Neural progenitor cell (in vitro differentiated cells): ENCODE measurements around the gene PLCG2. TPM values are rescaled to one million over a fixed set of nuclear protein-coding genes. Genes with fewer than 3 reads are reported as not detected.
A peak's percentile ranks its signal among the peaks of the same experiment; 100 is the strongest.
"Not testable (repeated sequence)": the region's sequence is repeated elsewhere in the genome, so short reads cannot be mapped to it uniquely, and the experiment has no call there.

Experiments
- DNase-seq: peaks from one replicate; pipeline ENCODE4 v3.0.0-alpha.2; 2016; ENCODE audit warnings: low spot score
- H2AFZ ChIP-seq: fragments of 200-600 bp; sonication (generic); replicated peaks from 2 replicates; pipeline ENCODE4 v1.6.1; 2016; ENCODE audit warnings: antibody characterized with exemption
- H3F3A ChIP-seq: fragments of 200-600 bp; sonication (generic); 2 replicates; pipeline ENCODE4 v1.6.1; 2016; ENCODE audit warnings: antibody characterized with exemption, low read depth
- H3K27ac ChIP-seq: fragments of 200-600 bp; sonication (generic); 2 replicates; pipeline ENCODE4 v1.5.1; 2016; ENCODE audit warnings: mild to moderate bottlenecking
- H3K27me3 ChIP-seq: fragments of 200-600 bp; sonication (generic); 2 replicates; pipeline ENCODE4 v1.6.1; 2016; ENCODE audit warnings: mild to moderate bottlenecking, moderate library complexity
- H3K36me3 ChIP-seq: fragments of 200-600 bp; sonication (generic); 2 replicates; pipeline ENCODE4 v1.5.1; 2016
- H3K4me1 ChIP-seq: fragments of 200-600 bp; sonication (generic); 2 replicates; pipeline ENCODE4 v1.6.1; 2016; ENCODE audit warnings: mixed run types
- H3K4me2 ChIP-seq: fragments of 200-600 bp; sonication (generic); 2 replicates; pipeline ENCODE4 v1.6.1; 2016
- H3K4me3 ChIP-seq: fragments of 200-600 bp; sonication (generic); 2 replicates; pipeline ENCODE4 v1.5.1; 2016
- H3K79me2 ChIP-seq: fragments of 200-600 bp; sonication (generic); 2 replicates; pipeline ENCODE4 v1.6.1; 2016; ENCODE audit warnings: low read depth
- H3K9ac ChIP-seq: fragments of 200-600 bp; sonication (generic); 2 replicates; pipeline ENCODE4 v1.6.1; 2016
- H3K9me3 ChIP-seq: fragments of 200-600 bp; sonication (generic); 2 replicates; pipeline ENCODE4 v1.5.1; 2016; ENCODE audit warnings: low read depth
- H4K20me1 ChIP-seq: fragments of 200-600 bp; sonication (generic); 2 replicates; pipeline ENCODE4 v1.6.1; 2016; ENCODE audit warnings: low read depth
- H3K27ac Mint-ChIP-seq: 3 replicates; pipeline ENCODE4 v1.8.0; 2021; ENCODE audit warnings: mixed read lengths
- H3K27me3 Mint-ChIP-seq: 2 replicates; pipeline ENCODE4 v1.8.0; 2022; ENCODE audit warnings: low read depth, mild to moderate bottlenecking, inconsistent platforms, moderate library complexity, mixed read lengths; ENCODE audit not compliant: insufficient read depth
- H3K36me3 Mint-ChIP-seq: 3 replicates; pipeline ENCODE4 v1.8.0; 2021; ENCODE audit warnings: mixed read lengths
- H3K4me1 Mint-ChIP-seq: 3 replicates; pipeline ENCODE4 v1.8.0; 2021; ENCODE audit warnings: mixed read lengths
- H3K4me3 Mint-ChIP-seq: 3 replicates; pipeline ENCODE4 v1.8.0; 2021; ENCODE audit warnings: mild to moderate bottlenecking, moderate library complexity, mixed read lengths
- H3K9me3 Mint-ChIP-seq: 3 replicates; pipeline ENCODE4 v1.8.0; 2020; ENCODE audit warnings: mixed read lengths
- CTCF ChIP-seq: fragments of 200-600 bp; sonication (generic); IDR thresholded peaks from 2 replicates; pipeline ENCODE4 v1.5.1; 2017; ENCODE audit warnings: antibody characterized with exemption, mild to moderate bottlenecking
- EZH2 ChIP-seq: fragments of 200-600 bp; sonication (generic); IDR thresholded peaks from 2 replicates; pipeline ENCODE4 v1.6.1; 2017; ENCODE audit warnings: antibody characterized with exemption, mild to moderate bottlenecking, moderate library complexity
- EZH2phosphoT487 ChIP-seq: fragments of 200-600 bp; sonication (generic); IDR thresholded peaks from 2 replicates; pipeline ENCODE4 v1.6.1; 2017; ENCODE audit warnings: antibody characterized with exemption
- total RNA-seq: library from RNA; depleted of rRNA; stranded (reverse); fragments of >200 nt; gene quantifications from 2 replicates; pipeline ENCODE4 v1.2.3, GENCODE V29; 2015; ENCODE audit warnings: low replicate concordance

PLCG2 gene
- total RNA-seq, 1 donor from 2014 or later = 5.0 TPM

GRCh38 chr16:81739503-81739902 is 39.6 kb upstream of the PLCG2 start:
- Histone ChIP-seq H3K9me3 (no peaks in the 10 kb centered on the region), H3K9ac (no peak overlapping the region), H3K27me3 (peaks cover 8% of the 10 kb centered on the region), H3K4me2 (no peak overlapping the region), H4K20me1 (no peaks in the 10 kb centered on the region), H3K4me1 (peaks cover 4% of the 10 kb centered on the region), H3K36me3 (no peaks in the 10 kb centered on the region), H3F3A (no peaks in the 10 kb centered on the region), H3K79me2 (no peaks in the 10 kb centered on the region), H2AFZ (no peak overlapping the region), H3K4me3 (no peak overlapping the region), H3K27ac (no peak overlapping the region)
- Mint-ChIP-seq H3K27me3 (peaks cover 7% of the 10 kb centered on the region), H3K9me3 (no peaks in the 10 kb centered on the region), H3K4me3 (no peak overlapping the region), H3K4me1 (peaks cover 10% of the 10 kb centered on the region), H3K27ac (no peak overlapping the region), H3K36me3 (no peaks in the 10 kb centered on the region)
- no peak for TF ChIP-seq CTCF
- TF ChIP-seq EZH2phosphoT487 = no peak
- TF ChIP-seq EZH2 = no peak
- no peak for DNase-seq

- Histone ChIP-seq H4K20me1 (no peaks in the 10 kb centered on the region), H3K4me3 (no peak overlapping the region), H2AFZ (no peak overlapping the region), H3K27ac (no peak overlapping the region), H3K27me3 (peaks cover 15% of the 10 kb centered on the region), H3K79me2 (no peaks in the 10 kb centered on the region), H3F3A (no peaks in the 10 kb centered on the region), H3K4me2 (no peak overlapping the region), H3K4me1 (peaks cover 4% of the 10 kb centered on the region), H3K9ac (no peak overlapping the region), H3K36me3 (no peaks in the 10 kb centered on the region), H3K9me3 (no peaks in the 10 kb centered on the region)
- H3K27ac Mint-ChIP-seq = no peak overlapping the region
- H3K4me3 Mint-ChIP-seq = no peak overlapping the region
- peaks cover 7% of the 10 kb centered on the region for H3K27me3 Mint-ChIP-seq
- H3K9me3 Mint-ChIP-seq = no peaks in the 10 kb centered on the region
- H3K4me1 Mint-ChIP-seq = peaks cover 10% of the 10 kb centered on the region
- TF ChIP-seq EZH2phosphoT487 (no peak), EZH2 (no peak), CTCF (no peak)
- H3K36me3 Mint-ChIP-seq = no peaks in the 10 kb centered on the region
- no peak for DNase-seq
Measured at GRCh38 chr16:81740169-81740568, 38.9 kb upstream of the PLCG2 start.

GRCh38 chr16:81741430-81741770 is 37.7 kb upstream of the PLCG2 start:
- not testable (repeated sequence) for H3K36me3 ChIP-seq, H3K27me3 Mint-ChIP-seq, H2AFZ ChIP-seq, H3F3A ChIP-seq, H3K27ac Mint-ChIP-seq, H4K20me1 ChIP-seq, DNase-seq, H3K4me2 ChIP-seq, H3K4me3 Mint-ChIP-seq, H3K9ac ChIP-seq, H3K79me2 ChIP-seq, H3K9me3 Mint-ChIP-seq, H3K36me3 Mint-ChIP-seq, H3K4me3 ChIP-seq, H3K27ac ChIP-seq, H3K4me1 ChIP-seq, H3K9me3 ChIP-seq
- H3K27me3 ChIP-seq = peaks cover 15% of the 10 kb centered on the region
- peaks cover 17% of the 10 kb centered on the region for H3K4me1 Mint-ChIP-seq

- Histone ChIP-seq H3K36me3 (no peaks in the 10 kb centered on the region), H2AFZ (no peak overlapping the region), H3K79me2 (no peaks in the 10 kb centered on the region), H3K4me3 (no peak overlapping the region), H3K9ac (no peak overlapping the region), H3K27me3 (peaks cover 15% of the 10 kb centered on the region), H3K27ac (no peak overlapping the region), H3F3A (peaks cover 6% of the 10 kb centered on the region), H3K9me3 (no peaks in the 10 kb centered on the region), H3K4me1 (no peaks in the 10 kb centered on the region), H4K20me1 (no peaks in the 10 kb centered on the region), H3K4me2 (no peak overlapping the region)
- no peak for DNase-seq
- Mint-ChIP-seq H3K4me1 (peaks cover 7% of the 10 kb centered on the region), H3K9me3 (no peaks in the 10 kb centered on the region), H3K27me3 (peaks cover 5% of the 10 kb centered on the region), H3K27ac (peak overlapping the region; percentile 69), H3K36me3 (no peaks in the 10 kb centered on the region), H3K4me3 (no peak overlapping the region)
- TF ChIP-seq EZH2phosphoT487 (no peak), EZH2 (no peak), CTCF (no peak)
Measured at GRCh38 chr16:81744385-81744784, 34.7 kb upstream of the PLCG2 start.
